Measurements from ENCODE around the gene TRIM33. TPM values are rescaled to one million over a fixed set of nuclear protein-coding genes. Genes with fewer than 3 reads are reported as not detected.

Gene TRIM33
- total RNA-seq, 2 experiments from 2014 or later: 34.2 to 35.6 TPM

GRCh38 chr1:114499478-114499877 is 11.5 kb downstream of the TRIM33 start:
- intact Hi-C loops (cut with micrococcal nuclease): no loop called here
- POLR2A ChIA-PET: interaction anchor here (2.4 kb wide), 1 partner anchor 11 kb away, joined by 9 read pairs; the partner anchor contains the start of gene TRIM33
- peaks cover 49% of the 10 kb centered on the region for H3K4me1 Mint-ChIP-seq (ENCODE audit: low read depth)
- DNase-seq (no peak), ATAC-seq (no peak)
- no peaks in the 10 kb centered on the region for H3K9me3 Mint-ChIP-seq
- H3K27ac Mint-ChIP-seq: no peak overlapping the region
- peaks cover 13% of the 10 kb centered on the region for H3K36me3 Mint-ChIP-seq (ENCODE audit: low read depth)
- H3K27me3 Mint-ChIP-seq: no peaks in the 10 kb centered on the region
- CTCF ChIA-PET: no interaction called here
- H3K4me3 Mint-ChIP-seq: no peak overlapping the region
- TF ChIP-seq CTCF (IDR thresholded peaks at IDR 0.05): no peak

- Mint-ChIP-seq H3K27me3 (no peaks in the 10 kb centered on the region), H3K4me3 (no peak overlapping the region), H3K36me3 (ENCODE audit: low read depth) (peaks cover 32% of the 10 kb centered on the region), H3K4me1 (ENCODE audit: low read depth) (peaks cover 42% of the 10 kb centered on the region), H3K9me3 (peaks cover 16% of the 10 kb centered on the region), H3K27ac (no peak overlapping the region)
- CTCF ChIA-PET: interaction anchor here (1.4 to 1.5 kb wide), 2 partner anchors 12 to 28 kb away, joined by 3 read pairs; no protein-coding TSS in a partner anchor
- ATAC-seq (no peak), DNase-seq (no peak)
- POLR2A ChIA-PET: no interaction called here
- no peak for TF ChIP-seq CTCF (IDR thresholded peaks at IDR 0.05)
- intact Hi-C loops (cut with micrococcal nuclease): no loop called here
Measured at GRCh38 chr1:114496089-114496488, 14.9 kb downstream of the TRIM33 start.

GRCh38 chr1:114495486-114495885 is 15.5 kb downstream of the TRIM33 start:
- intact Hi-C loops (cut with micrococcal nuclease): no loop called here
- peaks cover 16% of the 10 kb centered on the region for H3K9me3 Mint-ChIP-seq
- ATAC-seq: no peak
- no peak for TF ChIP-seq CTCF (IDR thresholded peaks at IDR 0.05)
- ChIA-PET POLR2A (no interaction called here), CTCF (interaction anchor here (0.9 to 1.5 kb wide), 3 partner anchors 11 to 149 kb away, joined by 3 read pairs; no protein-coding TSS in a partner anchor)
- no peak overlapping the region for H3K27ac Mint-ChIP-seq
- peaks cover 47% of the 10 kb centered on the region for H3K4me1 Mint-ChIP-seq (ENCODE audit: low read depth)
- DNase-seq: no peak
- H3K27me3 Mint-ChIP-seq: no peaks in the 10 kb centered on the region
- H3K4me3 Mint-ChIP-seq: no peak overlapping the region
- peaks cover 32% of the 10 kb centered on the region for H3K36me3 Mint-ChIP-seq (ENCODE audit: low read depth)

- H3K36me3 Mint-ChIP-seq (ENCODE audit: low read depth): peaks cover 28% of the 10 kb centered on the region
- intact Hi-C loops (cut with micrococcal nuclease): no loop called here
- peaks cover 51% of the 10 kb centered on the region for H3K4me1 Mint-ChIP-seq (ENCODE audit: low read depth)
- ATAC-seq: no peak
- H3K27ac Mint-ChIP-seq: no peak overlapping the region
- DNase-seq: no peak
- CTCF ChIA-PET: no interaction called here
- no peak overlapping the region for H3K4me3 Mint-ChIP-seq
- no peak for TF ChIP-seq CTCF (IDR thresholded peaks at IDR 0.05)
- peaks cover 16% of the 10 kb centered on the region for H3K9me3 Mint-ChIP-seq
- POLR2A ChIA-PET: no interaction called here
- no peaks in the 10 kb centered on the region for H3K27me3 Mint-ChIP-seq
Measured at GRCh38 chr1:114492978-114493377, 18.0 kb downstream of the TRIM33 start.

DNA sequence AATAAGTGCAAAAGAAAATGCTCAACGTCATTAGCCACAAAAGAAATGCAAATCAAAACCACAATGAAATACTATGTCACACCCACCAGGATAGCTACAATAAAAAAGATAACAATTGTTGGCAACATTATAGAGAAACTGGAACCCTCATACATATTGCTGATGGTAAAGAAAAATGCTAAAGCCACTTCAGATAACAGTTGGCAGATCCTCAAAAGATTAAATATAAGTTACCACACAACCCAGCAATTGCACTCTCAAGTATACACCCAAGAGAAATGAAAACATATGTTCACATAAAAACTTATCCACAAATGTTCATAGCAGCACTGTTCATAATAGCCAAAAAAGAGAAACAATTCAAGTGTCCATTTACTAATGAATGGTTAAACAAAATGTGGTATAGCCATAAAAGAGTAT is 20.7 kb downstream of the TRIM33 start:
- TF ChIP-seq CTCF (IDR thresholded peaks at IDR 0.05): no peak
- H3K27ac Mint-ChIP-seq: no peak overlapping the region
- DNase-seq: no peak
- intact Hi-C loops (cut with micrococcal nuclease): no loop called here
- no peaks in the 10 kb centered on the region for H3K27me3 Mint-ChIP-seq
- H3K4me3 Mint-ChIP-seq: no peak overlapping the region
- H3K9me3 Mint-ChIP-seq: peaks cover 16% of the 10 kb centered on the region
- no peak for ATAC-seq
- POLR2A ChIA-PET: no interaction called here
- peaks cover 49% of the 10 kb centered on the region for H3K4me1 Mint-ChIP-seq (ENCODE audit: low read depth)
- peaks cover 34% of the 10 kb centered on the region for H3K36me3 Mint-ChIP-seq (ENCODE audit: low read depth)
- CTCF ChIA-PET: no interaction called here

Data from activated CD8-positive, alpha-beta T cell treated with anti-CD3 and anti-CD28 coated beads for 36 hours (primary cell).